GM12878 (cell line): ENCODE results near the gene ZNF772. TPM values are rescaled to one million over a fixed set of nuclear protein-coding genes. Genes with fewer than 3 reads are reported as not detected.

Experiments
- BACH1 ChIP-seq: fragments of 450-650 bp; IDR thresholded peaks from 2 replicates; pipeline ENCODE4 v1.6.1; 2017; ENCODE audit warnings: mild to moderate bottlenecking, borderline replicate concordance
- BHLHE40 ChIP-seq, 2 experiments: fragments of 450-650 bp in 1 of 2; IDR thresholded peaks; 2 replicates each; pipeline ENCODE4 v1.6.1; 2011 to 2017; ENCODE audit warnings: low read depth in 2 of 2, borderline replicate concordance in 1 of 2, improper control_type of control experiment in 1 of 2, low read length in 1 of 2, mild to moderate bottlenecking in 1 of 2
- CHD2 ChIP-seq: IDR thresholded peaks from 2 replicates; pipeline ENCODE4 v1.6.1; 2011; ENCODE audit warnings: low read depth, low read length, improper control_type of control experiment, borderline replicate concordance
- CREB1 ChIP-seq: IDR thresholded peaks from 2 replicates; pipeline ENCODE4 v1.6.1; 2012; ENCODE audit warnings: low read depth, mild to moderate bottlenecking, inconsistent platforms
- CREM ChIP-seq: IDR thresholded peaks from 2 replicates; pipeline ENCODE4 v1.6.1; 2014; ENCODE audit warnings: antibody characterized with exemption, low read depth
- E4F1 ChIP-seq: fragments of 450-650 bp; IDR thresholded peaks from 2 replicates; pipeline ENCODE4 v1.6.1; 2018; ENCODE audit warnings: borderline replicate concordance, mild to moderate bottlenecking; ENCODE audit not compliant: partially characterized antibody
- EGR1 ChIP-seq, 2 experiments: IDR thresholded peaks; 1 replicate in 1 of 2; 2 replicates in 1 of 2; pipeline ENCODE4 v1.6.1; 2011 to 2012; ENCODE audit warnings: low read depth in 2 of 2, low read length in 2 of 2, borderline replicate concordance in 1 of 2, mild to moderate bottlenecking in 1 of 2, moderate library complexity in 1 of 2
- HDGF ChIP-seq: fragments of 450-650 bp; IDR thresholded peaks from 2 replicates; pipeline ENCODE4 v1.6.1; 2016; ENCODE audit warnings: antibody characterized with exemption
- IKZF2 ChIP-seq, 2 experiments: fragments of 450-650 bp; IDR thresholded peaks; 2 replicates each; pipeline ENCODE4 v1.6.1; 2017; ENCODE audit warnings: mild to moderate bottlenecking in 2 of 2, moderate library complexity in 2 of 2
- LARP7 ChIP-seq: fragments of 450-650 bp; IDR thresholded peaks from 2 replicates; pipeline ENCODE4 v1.6.1; 2017; ENCODE audit warnings: mild to moderate bottlenecking
- POLR2A ChIP-seq: IDR thresholded peaks from 2 replicates; pipeline ENCODE4 v1.6.1; 2011; ENCODE audit warnings: low read depth, mild to moderate bottlenecking, low read length
- POLR2AphosphoS5 ChIP-seq: IDR thresholded peaks from 2 replicates; pipeline ENCODE4 v1.6.1; 2011; ENCODE audit warnings: mild to moderate bottlenecking, low read length, inconsistent platforms
- RELB ChIP-seq: fragments of 450-650 bp; IDR thresholded peaks from 2 replicates; pipeline ENCODE4 v1.6.1; 2017; ENCODE audit warnings: low read depth, mild to moderate bottlenecking, moderate library complexity
- RUNX3 ChIP-seq: IDR thresholded peaks from 2 replicates; pipeline ENCODE4 v1.6.1; 2012; ENCODE audit warnings: low read length, inconsistent platforms
- SIX5 ChIP-seq: IDR thresholded peaks from 2 replicates; pipeline ENCODE4 v1.6.1; 2011; ENCODE audit warnings: mild to moderate bottlenecking, low read depth, low read length, moderate library complexity; ENCODE audit not compliant: severe bottlenecking
- SREBF1 ChIP-seq: IDR thresholded peaks from 2 replicates; pipeline ENCODE4 v1.6.1; 2012; ENCODE audit warnings: mild to moderate bottlenecking, low read length
- SRF ChIP-seq, 2 experiments: IDR thresholded peaks; 2 replicates each; pipeline ENCODE4 v1.6.1; 2011; ENCODE audit warnings: low read depth in 2 of 2, low read length in 2 of 2, mild to moderate bottlenecking in 1 of 2, moderate library complexity in 1 of 2
- YY1 ChIP-seq: IDR thresholded peaks from 2 replicates; pipeline ENCODE4 v1.6.1; 2011; ENCODE audit warnings: low read depth, mild to moderate bottlenecking, low read length
- ZNF207 ChIP-seq: fragments of 450-650 bp; IDR thresholded peaks from 2 replicates; pipeline ENCODE4 v1.6.1; 2014; ENCODE audit warnings: antibody characterized with exemption, mild to moderate bottlenecking, borderline replicate concordance
- polyA plus RNA-seq, 11 experiments: library from polyadenylated mRNA; depleted of rRNA in 4 of 11; unstranded in 6 of 11; stranded (reverse) in 5 of 11; fragments of >200 nt; fragmentation: Nextera tagmentation in 4 of 11; fragmentation: Illumina TruSeq in 1 of 11; extraction: Ambion mirVana in 4 of 11; extraction: Trizol in 1 of 11; gene quantifications; 1 replicate in 1 of 11; 2 replicates in 10 of 11; pipeline versions ENCODE4 v1.2.1 to v1.2.3, GENCODE V29; 2011 to 2016; ENCODE audit warnings: inconsistent platforms in 2 of 11, missing spikeins in 2 of 11, low read depth in 1 of 11
- total RNA-seq, 4 experiments: library from RNA; depleted of rRNA in 3 of 4; stranded (reverse); fragments of >200 nt in 3 of 4; fragmentation: Illumina TruSeq in 1 of 4; extraction: Trizol in 1 of 4; gene quantifications; 2 replicates each; pipeline versions ENCODE4 v1.2.1 to v1.2.3, GENCODE V29; 2013 to 2021
- TF ChIP-seq, protein P1 (sequence below): IDR thresholded peaks from 2 replicates; pipeline ENCODE4 v1.6.1; 2012; ENCODE audit warnings: low read depth, low read length, improper control_type of control experiment
- TF ChIP-seq, protein P2 (sequence below): fragments of 450-650 bp; IDR thresholded peaks from 2 replicates; pipeline ENCODE4 v1.6.1; 2014; ENCODE audit warnings: mild to moderate bottlenecking

ZNF772 gene
- total and polyA plus RNA-seq, 10 of the 15 experiments (the other 5 are each of a cell fraction or from before 2014, with no cell fraction given) = 0.42 to 8.7 (median 3.8) TPM

DNA sequence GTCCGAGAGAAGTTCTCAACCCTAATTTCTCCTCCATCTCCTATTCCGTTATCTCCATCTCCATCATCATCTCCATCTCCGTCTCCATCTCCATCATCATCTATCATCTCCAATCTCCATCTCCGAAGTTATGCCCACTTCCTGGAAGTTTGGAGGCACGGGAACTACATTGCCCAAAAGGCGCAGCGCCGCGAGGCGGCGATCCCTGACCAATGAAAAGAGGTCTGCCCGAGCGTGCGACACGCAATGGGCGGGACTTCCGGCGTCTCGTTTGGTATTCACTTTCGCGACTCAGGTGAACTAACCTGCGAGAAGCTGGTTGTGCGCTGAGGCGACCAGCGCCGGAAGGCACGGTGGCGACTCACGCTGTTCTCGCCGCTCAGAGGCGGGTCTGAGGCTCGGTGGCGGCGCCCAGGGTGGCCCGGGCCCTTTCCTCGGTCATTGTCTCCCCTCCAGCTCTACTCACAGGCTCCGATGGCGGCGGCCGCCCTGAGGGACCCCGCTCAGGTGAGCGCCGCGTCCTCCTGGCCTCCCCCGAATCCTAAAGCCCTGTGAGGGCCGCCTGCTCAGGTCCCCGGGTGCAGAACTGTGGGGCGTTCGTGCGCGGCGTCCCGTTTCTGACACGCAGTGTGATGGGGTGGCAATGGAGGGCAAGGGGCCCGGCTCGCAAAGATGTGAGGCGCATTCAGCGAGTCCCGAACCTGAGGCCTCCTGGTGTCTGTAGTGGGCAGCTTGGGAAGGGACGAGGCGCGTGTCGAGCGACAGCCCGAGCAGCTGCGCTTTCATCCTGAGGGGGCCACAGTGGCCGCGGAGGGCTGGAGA, 10.3 kb upstream of the ZNF772 start, which contains the start of gene ZNF419 (continued):
- TF ChIP-seq SRF (IDR thresholded peaks at IDR 0.05; ENCODE audit: low read depth in 2 of 2, low read length in 2 of 2) = 0 out of 4 replicates have a peak, but pooled peaks of 1 of the 2 experiments have one; percentile 42
- TF ChIP-seq, protein P1, sequence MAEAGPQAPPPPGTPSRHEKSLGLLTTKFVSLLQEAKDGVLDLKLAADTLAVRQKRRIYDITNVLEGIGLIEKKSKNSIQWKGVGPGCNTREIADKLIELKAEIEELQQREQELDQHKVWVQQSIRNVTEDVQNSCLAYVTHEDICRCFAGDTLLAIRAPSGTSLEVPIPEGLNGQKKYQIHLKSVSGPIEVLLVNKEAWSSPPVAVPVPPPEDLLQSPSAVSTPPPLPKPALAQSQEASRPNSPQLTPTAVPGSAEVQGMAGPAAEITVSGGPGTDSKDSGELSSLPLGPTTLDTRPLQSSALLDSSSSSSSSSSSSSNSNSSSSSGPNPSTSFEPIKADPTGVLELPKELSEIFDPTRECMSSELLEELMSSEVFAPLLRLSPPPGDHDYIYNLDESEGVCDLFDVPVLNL = 0 out of 2 replicates have a peak, but pooled peaks have one; percentile 18
- TF ChIP-seq HDGF = peak; percentile 63; the same call in 1 of the 2 replicates
- peak; percentile 86 for TF ChIP-seq POLR2A
- peak; percentile 65 to 73; a peak in 3 of 4 replicates for TF ChIP-seq BHLHE40 (IDR thresholded peaks at IDR 0.05; ENCODE audit: borderline replicate concordance in 1 of 2, low read depth in 2 of 2, low read length in 1 of 2)
- peak; percentile 94 for TF ChIP-seq SIX5
- TF ChIP-seq CREB1 = peak; percentile 92
- TF ChIP-seq POLR2AphosphoS5 = peak; percentile 69
- peak; percentile 65; the same call in 1 of the 2 replicates for TF ChIP-seq YY1
- TF ChIP-seq RUNX3 = 0 out of 2 replicates have a peak, but pooled peaks have one; percentile 25
- peak; percentile 80 for TF ChIP-seq SREBF1
- peak; percentile 58 to 69; a peak in 2 of 4 replicates for TF ChIP-seq IKZF2 (IDR thresholded peaks at IDR 0.05)
- 0 out of 2 replicates have a peak, but pooled peaks have one; percentile 36 for TF ChIP-seq LARP7
- peak; percentile 56; the same call in 1 of the 2 replicates for TF ChIP-seq ZNF207
- peak; percentile 66 for TF ChIP-seq E4F1
- TF ChIP-seq EGR1 (IDR thresholded peaks at IDR 0.05; ENCODE audit: borderline replicate concordance in 1 of 2, low read depth in 2 of 2, low read length in 2 of 2) = peak in 1 of 2 experiments; percentile 60; a peak in 1 of 3 replicates
- 0 out of 2 replicates have a peak, but pooled peaks have one; percentile 20 for TF ChIP-seq RELB
- TF ChIP-seq CREM = peak; percentile 96
- TF ChIP-seq BACH1 = 0 out of 2 replicates have a peak, but pooled peaks have one; percentile 16
- TF ChIP-seq, protein P2, sequence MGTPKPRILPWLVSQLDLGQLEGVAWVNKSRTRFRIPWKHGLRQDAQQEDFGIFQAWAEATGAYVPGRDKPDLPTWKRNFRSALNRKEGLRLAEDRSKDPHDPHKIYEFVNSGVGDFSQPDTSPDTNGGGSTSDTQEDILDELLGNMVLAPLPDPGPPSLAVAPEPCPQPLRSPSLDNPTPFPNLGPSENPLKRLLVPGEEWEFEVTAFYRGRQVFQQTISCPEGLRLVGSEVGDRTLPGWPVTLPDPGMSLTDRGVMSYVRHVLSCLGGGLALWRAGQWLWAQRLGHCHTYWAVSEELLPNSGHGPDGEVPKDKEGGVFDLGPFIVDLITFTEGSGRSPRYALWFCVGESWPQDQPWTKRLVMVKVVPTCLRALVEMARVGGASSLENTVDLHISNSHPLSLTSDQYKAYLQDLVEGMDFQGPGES = peak; percentile 59; the same call in 1 of the 2 replicates
- TF ChIP-seq CHD2 = peak; percentile 94
- TF ChIP-seq, all 136 proteins: peak for 38; not testable (repeated sequence) for 98
